T47D (cell line): Measurements from ENCODE around the gene MCFD2.

Experiments used
- DNase-seq, 2 experiments: peaks; one replicate each; pipeline versions ENCODE4 v3.0.0 to v3.0.0-alpha.2; 2011 to 2012; ENCODE audit warnings: low read depth in 1 of 2, low spot score in 1 of 2
- JUND ChIP-seq: IDR thresholded peaks from 2 replicates; pipeline ENCODE4 v1.6.1; 2012; ENCODE audit warnings: low read depth
- in situ Hi-C: cut with HindIII; loops from 2 replicates; pipeline ENCODE4 v1.10.0; 2016; ENCODE audit warnings: low sequenced_read_pairs, low pct_unique_long_range_greater_than_20kb

Gene MCFD2

GRCh38 chr2:46873604-46874068, 42.0 kb downstream of the MCFD2 start:
- in situ Hi-C loops: no loop called here
- TF ChIP-seq JUND: no peak
- DNase-seq: peak; percentile 36 to 57

GRCh38 chr2:46872902-46873603, 42.6 kb downstream of the MCFD2 start:
- in situ Hi-C loops: no loop called here
- no peak for TF ChIP-seq JUND
- DNase-seq: no peak

GRCh38 chr2:46871976-46872381, 43.6 kb downstream of the MCFD2 start:
- no peak for DNase-seq
- in situ Hi-C loops: no loop called here
- no peak for TF ChIP-seq JUND

- in situ Hi-C loops: no loop called here
- TF ChIP-seq JUND: no peak
Measured at GRCh38 chr2:46870051-46870839, 45.4 kb downstream of the MCFD2 start.

GRCh38 chr2:46869621-46870020, 46.0 kb downstream of the MCFD2 start:
- no peak for TF ChIP-seq JUND
- no peak for DNase-seq
- in situ Hi-C loops: no loop called here

More at GRCh38 chr2:46870051-46870839, 45.4 kb downstream of the MCFD2 start:
- DNase-seq: no peak

GRCh38 chr2:46866770-46867246, 48.8 kb downstream of the MCFD2 start:
- in situ Hi-C loops: no loop called here

GRCh38 chr2:46865181-46865970, 50.2 kb downstream of the MCFD2 start:
- in situ Hi-C loops: no loop called here
- TF ChIP-seq JUND: no peak
- DNase-seq: no peak

More at GRCh38 chr2:46866770-46867246, 48.8 kb downstream of the MCFD2 start:
- no peak for TF ChIP-seq JUND
- no peak for DNase-seq

GRCh38 chr2:46863882-46864281, 51.7 kb downstream of the MCFD2 start:
- in situ Hi-C loops: no loop called here
- no peak for TF ChIP-seq JUND
- no peak for DNase-seq

GRCh38 chr2:46862514-46862913, 53.1 kb downstream of the MCFD2 start:
- TF ChIP-seq JUND: no peak
- in situ Hi-C loops: no loop called here
- no peak for DNase-seq

- in situ Hi-C loops: no loop called here
- DNase-seq: no peak
- no peak for TF ChIP-seq JUND
Measured at GRCh38 chr2:46861916-46862315, 53.7 kb downstream of the MCFD2 start.

GRCh38 chr2:46859482-46859881, 56.1 kb downstream of the MCFD2 start:
- DNase-seq: no peak
- in situ Hi-C loops: no loop called here
- no peak for TF ChIP-seq JUND

- TF ChIP-seq JUND: no peak
- in situ Hi-C loops: no loop called here
- no peak for DNase-seq
Measured at GRCh38 chr2:46858702-46859090, 56.9 kb downstream of the MCFD2 start.
